KMS-11 (cell line): ENCODE results near the gene SETDB2.

Experiments
- H2AFZ ChIP-seq: fragments of 200-600 bp; sonication (generic); 2 replicates; pipeline ENCODE4 v1.6.1; 2016; ENCODE audit warnings: antibody characterized with exemption, mixed run types, low read depth
- H3K27ac ChIP-seq: fragments of 200-600 bp; sonication (generic); 2 replicates; pipeline ENCODE4 v1.6.1; 2016; ENCODE audit warnings: mild to moderate bottlenecking, mixed run types
- H3K27me3 ChIP-seq: fragments of 200-600 bp; sonication (generic); 2 replicates; pipeline ENCODE4 v1.6.1; 2017; ENCODE audit warnings: mild to moderate bottlenecking, low read depth, mixed run types, moderate library complexity; ENCODE audit not compliant: insufficient read depth
- H3K36me3 ChIP-seq: fragments of 200-600 bp; sonication (generic); 2 replicates; pipeline ENCODE4 v1.6.1; 2017; ENCODE audit warnings: mild to moderate bottlenecking, mixed run types; ENCODE audit not compliant: insufficient read depth
- H3K4me1 ChIP-seq: fragments of 200-600 bp; sonication (generic); 2 replicates; pipeline ENCODE4 v1.6.1; 2016; ENCODE audit warnings: mild to moderate bottlenecking, low read depth, mixed run types; ENCODE audit not compliant: poor library complexity, severe bottlenecking
- H3K4me2 ChIP-seq: fragments of 200-600 bp; sonication (generic); 2 replicates; pipeline ENCODE4 v1.7.0; 2016; ENCODE audit warnings: mild to moderate bottlenecking, mixed run types
- H3K4me3 ChIP-seq: fragments of 200-600 bp; sonication (generic); IDR thresholded peaks from 2 replicates; pipeline ENCODE4 v1.6.1; 2017; ENCODE audit warnings: low read depth, low read length, mixed read lengths; ENCODE audit not compliant: insufficient read depth
- H3K79me2 ChIP-seq: fragments of 200-600 bp; sonication (generic); 2 replicates; pipeline ENCODE4 v1.6.1; 2016; ENCODE audit warnings: low read depth, mixed run types; ENCODE audit not compliant: insufficient read depth
- H3K9ac ChIP-seq: fragments of 200-600 bp; sonication (generic); 2 replicates; pipeline ENCODE4 v1.6.1; 2016; ENCODE audit warnings: mild to moderate bottlenecking, mixed run types
- H4K20me1 ChIP-seq: fragments of 200-600 bp; sonication (generic); 2 replicates; pipeline ENCODE4 v1.6.1; 2016; ENCODE audit warnings: mild to moderate bottlenecking, mixed run types; ENCODE audit not compliant: insufficient read depth
- TF ChIP-seq, protein P1 (sequence below): fragments of 200-600 bp; sonication (generic); conservative IDR thresholded peaks from 2 replicates; pipeline ENCODE4 v1.6.1; 2017; ENCODE audit warnings: low read depth, mild to moderate bottlenecking, antibody characterized with exemption, low read length, moderate library complexity, mixed read lengths

SETDB2 gene

DNA sequence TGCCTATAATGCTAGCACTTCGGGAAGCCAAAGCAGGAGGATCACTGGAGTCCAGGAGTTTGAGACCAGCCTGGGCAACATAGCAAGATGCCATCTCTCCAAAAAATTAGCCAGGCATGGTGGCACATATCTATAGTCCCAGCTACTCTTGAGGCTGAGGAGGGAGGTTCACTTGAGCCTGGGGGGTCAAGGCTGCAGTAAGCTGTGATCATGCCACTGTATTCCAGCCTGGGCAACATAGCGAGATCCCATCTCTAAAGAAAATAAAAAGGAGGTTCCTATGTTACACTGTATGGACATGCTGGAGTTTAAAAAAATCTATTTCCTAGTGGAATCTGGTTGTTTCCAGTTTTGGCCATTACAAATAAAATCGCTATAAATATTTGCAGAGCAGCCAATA, 2.8 kb upstream of the SETDB2 start:
- H3K79me2 ChIP-seq: peaks cover 2% of the 10 kb centered on the region; the same call in 1 of the 2 replicates
- H3K9ac ChIP-seq: no peak overlapping the region
- H3K27ac ChIP-seq: no peak overlapping the region
- peaks cover 5% of the 10 kb centered on the region for H3K4me1 ChIP-seq
- H3K4me2 ChIP-seq: no peak overlapping the region
- no peak overlapping the region for H2AFZ ChIP-seq
- no peak overlapping the region for H3K4me3 ChIP-seq
- no peaks in the 10 kb centered on the region for H3K27me3 ChIP-seq
- no peaks in the 10 kb centered on the region for H3K36me3 ChIP-seq
- TF ChIP-seq, protein P1, sequence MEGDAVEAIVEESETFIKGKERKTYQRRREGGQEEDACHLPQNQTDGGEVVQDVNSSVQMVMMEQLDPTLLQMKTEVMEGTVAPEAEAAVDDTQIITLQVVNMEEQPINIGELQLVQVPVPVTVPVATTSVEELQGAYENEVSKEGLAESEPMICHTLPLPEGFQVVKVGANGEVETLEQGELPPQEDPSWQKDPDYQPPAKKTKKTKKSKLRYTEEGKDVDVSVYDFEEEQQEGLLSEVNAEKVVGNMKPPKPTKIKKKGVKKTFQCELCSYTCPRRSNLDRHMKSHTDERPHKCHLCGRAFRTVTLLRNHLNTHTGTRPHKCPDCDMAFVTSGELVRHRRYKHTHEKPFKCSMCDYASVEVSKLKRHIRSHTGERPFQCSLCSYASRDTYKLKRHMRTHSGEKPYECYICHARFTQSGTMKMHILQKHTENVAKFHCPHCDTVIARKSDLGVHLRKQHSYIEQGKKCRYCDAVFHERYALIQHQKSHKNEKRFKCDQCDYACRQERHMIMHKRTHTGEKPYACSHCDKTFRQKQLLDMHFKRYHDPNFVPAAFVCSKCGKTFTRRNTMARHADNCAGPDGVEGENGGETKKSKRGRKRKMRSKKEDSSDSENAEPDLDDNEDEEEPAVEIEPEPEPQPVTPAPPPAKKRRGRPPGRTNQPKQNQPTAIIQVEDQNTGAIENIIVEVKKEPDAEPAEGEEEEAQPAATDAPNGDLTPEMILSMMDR: no peak
- H4K20me1 ChIP-seq: no peaks in the 10 kb centered on the region

DNA sequence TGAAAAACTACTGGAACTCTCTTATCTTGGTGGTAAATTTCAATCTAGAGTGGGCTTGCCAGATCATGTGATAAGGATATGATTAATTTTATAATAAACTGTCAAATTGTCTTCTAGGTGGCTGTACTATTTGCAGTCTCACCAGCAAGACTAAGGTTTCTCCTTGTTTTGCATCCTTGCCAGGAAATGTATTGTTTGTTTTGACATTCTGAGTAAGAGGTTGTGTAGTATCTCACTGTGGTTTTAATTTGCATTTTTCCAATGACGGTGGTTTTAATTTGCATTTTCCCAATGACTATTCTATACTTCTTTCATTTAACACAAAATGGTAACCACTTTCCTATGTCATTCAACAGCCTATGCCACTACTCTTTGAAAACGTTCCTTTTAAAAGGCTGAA, 2.2 kb upstream of the SETDB2 start:
- Histone ChIP-seq H3K4me2 (no peak overlapping the region), H3K4me1 (peaks cover 11% of the 10 kb centered on the region), H3K9ac (no peak overlapping the region), H3K4me3 (no peak overlapping the region), H3K79me2 (peaks cover 7% of the 10 kb centered on the region; the same call in 1 of the 2 replicates), H2AFZ (no peak overlapping the region), H4K20me1 (no peaks in the 10 kb centered on the region), H3K27me3 (no peaks in the 10 kb centered on the region), H3K36me3 (no peaks in the 10 kb centered on the region), H3K27ac (no peak overlapping the region)
- TF ChIP-seq, protein P1: no peak

DNA sequence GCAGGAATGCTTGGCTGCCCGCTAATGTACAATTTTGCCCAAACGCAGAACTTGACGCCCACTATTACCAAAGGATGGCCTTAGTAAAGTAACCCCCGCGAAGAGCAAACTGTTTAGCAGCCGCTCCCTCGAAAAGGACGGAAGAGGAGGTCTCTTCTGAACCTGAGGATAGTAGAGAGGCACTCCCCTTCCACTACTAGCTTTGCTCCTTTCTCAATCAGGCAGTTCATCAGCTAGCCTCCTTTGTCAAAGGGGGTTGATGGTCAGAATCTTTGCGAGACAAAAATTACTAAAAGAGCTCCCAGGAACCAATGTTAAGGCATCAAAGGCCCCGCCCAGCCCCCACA, 744 bp upstream of the SETDB2 start:
- Histone ChIP-seq H3K4me2 (peak overlapping the region; percentile 93), H3K9ac (peak overlapping the region; percentile 46; the same call in 1 of the 2 replicates), H3K36me3 (no peaks in the 10 kb centered on the region), H3K27me3 (no peaks in the 10 kb centered on the region), H3K27ac (peak overlapping the region; percentile 65), H2AFZ (peak overlapping the region; percentile 73), H3K4me3 (no peak overlapping the region), H3K4me1 (peaks cover 24% of the 10 kb centered on the region), H4K20me1 (no peaks in the 10 kb centered on the region), H3K79me2 (peaks cover 15% of the 10 kb centered on the region; the same call in 1 of the 2 replicates)
- TF ChIP-seq, protein P1: no peak

DNA sequence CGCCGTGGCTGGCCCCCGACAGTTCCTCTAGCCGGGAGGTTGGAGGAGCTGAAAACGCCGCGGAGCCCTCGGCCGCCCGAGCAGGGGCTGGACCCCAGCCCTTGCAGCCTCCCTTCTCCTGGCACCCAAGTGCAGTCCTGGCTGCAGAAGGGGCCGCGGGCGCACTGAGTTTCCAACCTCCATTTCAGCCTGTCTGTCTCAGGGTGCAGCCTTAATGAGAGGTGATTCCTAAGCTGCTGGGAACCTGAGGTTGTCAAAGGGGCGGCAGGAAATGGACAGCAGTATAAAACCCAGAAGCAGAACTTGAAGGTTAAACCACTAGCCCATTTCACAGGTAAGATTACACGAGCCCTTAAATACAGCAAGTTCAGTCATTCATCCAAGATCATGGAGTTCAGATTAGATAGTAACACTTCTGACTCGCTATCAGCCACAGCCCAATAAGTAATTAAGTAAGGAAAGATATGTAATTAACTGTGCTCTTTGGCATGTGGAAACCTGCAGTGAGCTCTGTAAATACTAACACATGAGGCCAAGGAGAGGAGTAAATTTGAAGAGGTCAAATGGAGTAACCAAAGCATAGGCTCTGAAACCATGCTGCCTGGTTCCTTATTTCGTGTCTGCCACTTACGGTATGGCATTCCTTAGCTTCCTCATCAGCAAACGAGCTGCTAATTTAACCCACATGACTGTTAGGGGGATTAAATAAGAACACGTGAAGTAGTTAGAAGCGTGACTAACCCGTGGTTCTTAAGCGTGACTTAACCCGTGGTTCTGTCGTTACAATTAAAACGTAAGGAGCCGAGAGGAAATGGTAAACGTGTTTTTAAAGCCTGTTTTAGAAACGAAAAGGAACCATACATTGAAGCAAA, 686 bp downstream of the SETDB2 start:
- Histone ChIP-seq H2AFZ (peak overlapping the region; percentile 50), H3K9ac (peak overlapping the region; percentile 74), H3K4me2 (peak overlapping the region; percentile 29), H3K36me3 (no peaks in the 10 kb centered on the region), H3K79me2 (peaks cover 20% of the 10 kb centered on the region; the same call in 1 of the 2 replicates), H3K27ac (peak overlapping the region; percentile 86), H3K4me1 (peaks cover 29% of the 10 kb centered on the region), H3K4me3 (no peak overlapping the region), H3K27me3 (no peaks in the 10 kb centered on the region), H4K20me1 (no peaks in the 10 kb centered on the region)
- TF ChIP-seq, protein P1: no peak
